ENCODE data around the gene PACS2.
"Not testable (repeated sequence)": the region's sequence is repeated elsewhere in the genome, so short reads cannot be mapped to it uniquely, and the experiment has no call there.

PACS2 gene

DNA sequence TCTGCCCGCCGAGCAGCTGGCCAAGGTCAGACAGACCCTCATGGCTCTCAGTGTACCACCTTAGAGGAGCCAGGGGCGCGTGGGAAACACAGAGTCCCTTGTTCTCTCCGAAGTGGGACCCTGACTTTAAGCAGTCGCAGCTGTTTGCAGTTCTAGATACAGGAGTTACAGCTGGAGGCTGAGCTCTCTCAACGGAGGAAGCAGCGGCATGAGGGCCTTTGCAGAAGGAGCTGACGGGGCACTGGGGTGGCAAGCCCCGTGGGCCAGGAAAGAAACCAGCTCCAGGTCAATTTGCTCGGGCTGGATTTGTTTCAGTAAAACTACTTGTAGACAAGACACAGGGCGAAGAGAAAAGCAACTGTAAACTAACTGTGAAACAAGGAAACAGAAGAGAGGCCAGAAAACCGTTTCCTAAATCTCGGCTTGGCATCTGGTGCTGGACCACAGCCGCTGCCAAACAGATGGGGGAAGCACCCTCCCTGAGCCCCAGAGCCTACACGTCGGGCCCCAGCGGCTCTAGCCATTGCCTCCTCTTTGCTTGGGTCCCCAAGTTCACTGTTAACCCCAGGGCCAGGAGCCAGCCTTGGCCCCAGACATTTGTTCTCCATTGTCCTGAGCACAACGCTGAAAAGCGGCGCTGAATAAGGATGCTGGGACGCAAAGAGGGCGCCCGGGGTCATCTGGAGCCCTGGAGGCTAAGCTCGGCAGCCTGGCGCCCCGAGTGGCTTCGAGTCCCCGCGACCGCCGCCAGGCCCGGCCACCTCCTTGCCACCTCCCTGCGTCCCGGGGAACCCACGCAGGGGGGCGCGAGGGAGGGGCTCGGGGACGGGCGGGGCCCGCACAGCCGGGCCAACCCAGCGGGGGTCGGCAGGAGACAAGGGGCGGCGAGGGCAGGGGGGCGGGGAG is 914 bp upstream of the PACS2 start:
- no peak for DNase-seq (ENCODE audit: low read depth, low spot score)

DNA sequence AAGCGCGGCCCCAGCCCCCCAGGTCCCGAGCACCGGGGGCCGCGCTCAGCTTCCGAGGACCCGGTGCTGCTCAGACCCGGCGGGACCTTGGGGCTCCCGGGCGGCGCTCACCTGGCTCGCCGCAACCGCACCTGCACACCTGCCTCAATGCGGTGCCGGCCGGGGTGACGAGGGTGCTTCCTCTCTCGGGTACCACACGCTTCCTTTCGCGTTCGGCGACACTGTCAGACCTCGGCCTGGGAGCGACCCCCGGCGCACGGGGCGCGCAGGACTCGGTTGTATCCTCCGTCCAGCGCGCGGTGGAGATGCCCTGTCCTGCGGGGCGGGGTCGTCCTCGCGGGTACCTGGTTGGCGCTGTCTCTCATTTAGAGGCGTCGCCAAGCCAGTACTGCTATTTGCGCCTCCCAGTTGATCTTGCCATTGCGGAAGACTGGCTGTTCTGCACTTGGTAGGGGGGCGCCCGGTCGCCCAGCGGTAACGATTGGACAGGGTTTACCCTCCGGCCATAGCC is 718 bp downstream of the PACS2 start:
- DNase-seq (ENCODE audit: low read depth, low spot score): no peak

DNA sequence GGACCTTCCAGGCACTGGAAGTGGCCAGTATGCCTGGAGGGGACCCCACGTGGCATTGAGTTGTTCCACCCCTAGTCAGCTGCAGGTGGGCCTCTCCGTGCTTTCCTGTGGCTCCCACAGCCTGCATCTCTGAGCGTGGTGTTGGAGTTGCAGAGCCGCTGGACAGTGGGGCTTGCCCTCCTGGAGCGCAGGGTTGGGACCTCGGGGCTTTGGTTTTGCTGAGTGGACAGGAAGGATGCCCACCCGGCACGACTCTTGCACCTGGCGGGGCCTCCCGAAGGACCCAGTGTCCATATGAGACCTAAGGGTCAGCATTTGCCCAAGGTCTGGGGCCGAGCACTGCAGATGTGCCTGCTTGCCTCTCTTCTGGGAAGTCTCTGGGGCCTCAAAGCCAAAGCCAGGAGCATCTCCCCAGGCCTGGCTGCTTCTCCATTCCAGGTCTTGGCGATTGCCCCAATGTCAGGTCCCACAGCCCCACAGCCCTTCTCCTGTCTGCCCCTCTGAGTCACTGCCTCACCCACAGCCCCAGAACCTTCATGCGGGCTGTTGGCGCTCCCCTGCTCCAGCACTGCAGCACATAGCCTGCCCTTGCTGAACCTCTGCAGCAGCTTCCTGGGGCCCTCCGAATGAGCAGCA is 1.5 kb downstream of the PACS2 start:
- no peak for DNase-seq (ENCODE audit: low read depth, low spot score)

DNA sequence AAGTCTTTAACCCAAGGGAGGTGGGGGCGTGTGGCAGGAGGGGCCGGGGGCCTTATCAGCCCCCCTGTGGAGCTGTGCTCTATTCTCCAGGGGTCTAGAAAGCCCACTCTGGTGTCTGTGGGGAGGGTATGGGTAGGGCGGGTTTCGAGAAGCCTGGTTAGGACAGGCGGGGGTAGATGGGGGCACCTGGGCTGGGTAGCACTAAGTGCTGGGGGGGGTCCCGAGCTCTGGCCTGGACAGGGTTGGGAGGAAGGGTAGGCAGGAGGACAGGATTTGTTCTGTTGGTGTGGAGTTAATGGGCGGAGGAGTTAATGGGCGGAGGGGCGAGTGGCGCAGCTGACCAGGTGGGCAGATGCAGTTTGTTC is 2.0 kb downstream of the PACS2 start:
- no peak for DNase-seq (ENCODE audit: low read depth, low spot score)

DNA sequence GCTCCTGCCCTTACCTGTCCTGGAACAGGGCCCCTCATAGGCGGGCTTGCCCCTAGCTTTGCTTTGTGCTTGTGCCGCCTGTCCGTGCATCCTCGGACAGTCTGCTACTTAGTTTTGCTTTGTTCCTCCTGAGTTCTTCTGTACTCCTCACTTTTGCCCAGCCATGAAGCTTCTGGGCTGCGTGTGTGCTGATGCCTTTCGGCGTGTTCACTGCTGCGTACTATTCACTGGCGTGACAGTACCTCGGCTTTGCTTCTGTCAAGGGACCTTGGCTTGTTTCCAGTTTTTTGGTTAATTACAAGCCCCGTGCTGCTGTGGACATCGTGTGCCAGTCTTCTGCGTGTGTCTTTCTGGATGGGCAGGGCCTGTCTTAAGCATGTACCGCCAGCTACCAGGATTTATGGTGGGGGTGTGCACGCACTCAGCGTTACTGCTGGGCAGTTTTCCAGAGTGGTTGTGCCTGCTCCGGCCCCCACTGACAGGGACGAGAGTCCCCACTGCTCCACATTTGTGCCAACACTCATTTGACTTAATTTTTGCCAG is 2.5 kb downstream of the PACS2 start:
- no peak for DNase-seq (ENCODE audit: low read depth, low spot score)

DNA sequence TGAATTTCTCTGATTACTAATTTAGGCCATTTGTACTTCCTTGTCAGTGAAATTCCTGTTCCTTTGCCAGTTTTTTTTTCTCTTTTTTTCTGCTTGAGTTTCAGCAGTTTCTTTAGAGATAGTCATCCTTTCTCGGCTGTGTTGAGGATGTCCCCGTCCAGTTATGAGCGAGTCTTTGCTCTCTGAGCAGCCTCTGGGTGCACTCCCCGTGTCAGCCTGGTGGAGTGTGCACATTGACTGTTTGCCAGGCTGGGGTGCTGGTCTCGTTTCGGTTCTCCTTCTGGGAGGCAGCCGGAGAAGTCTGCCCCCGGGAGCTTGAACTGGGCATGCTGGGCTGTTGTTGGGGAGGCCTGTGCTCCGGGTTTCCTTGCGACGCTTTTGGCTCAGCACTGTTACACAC is 3.0 kb downstream of the PACS2 start:
- no peak for DNase-seq (ENCODE audit: low read depth, low spot score)

DNA sequence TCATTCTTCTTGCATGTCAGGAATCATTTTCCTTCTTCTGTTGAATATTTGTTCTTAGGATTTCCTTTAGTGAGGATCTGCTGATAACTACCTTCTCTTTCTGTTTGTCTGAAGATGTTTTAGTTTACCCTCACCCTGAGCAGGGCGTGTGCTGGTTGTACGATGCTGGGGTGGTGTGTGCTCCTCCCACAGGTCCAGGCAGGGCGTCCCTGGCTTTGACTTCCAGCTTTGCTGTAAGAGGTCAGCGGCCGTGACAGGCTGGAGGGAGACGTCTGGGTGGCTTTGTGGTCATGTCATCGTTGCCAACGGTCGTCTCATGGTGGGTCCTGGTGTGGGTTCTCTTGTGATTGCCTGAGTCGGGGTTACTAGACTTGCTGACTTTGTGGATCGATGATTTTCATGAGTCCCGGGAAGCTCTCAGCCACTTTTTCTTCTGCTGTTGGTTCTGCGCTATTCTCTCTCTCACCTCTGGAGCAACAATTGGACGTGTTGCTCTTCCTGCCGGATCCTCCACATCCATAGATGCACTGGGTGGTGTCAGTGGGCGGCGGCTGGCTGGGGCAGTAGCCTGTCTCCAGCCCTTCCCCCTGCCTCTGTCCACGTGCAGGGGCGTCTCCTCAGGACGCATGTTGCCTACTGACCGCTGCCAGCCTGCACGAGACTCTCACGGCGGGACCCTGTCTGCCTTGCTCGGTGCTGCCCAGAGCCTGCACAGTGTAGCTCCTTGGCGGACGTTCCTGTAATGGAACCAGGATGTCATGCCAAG is 8.4 kb downstream of the PACS2 start:
- DNase-seq (ENCODE audit: low read depth, low spot score): no peak

DNA sequence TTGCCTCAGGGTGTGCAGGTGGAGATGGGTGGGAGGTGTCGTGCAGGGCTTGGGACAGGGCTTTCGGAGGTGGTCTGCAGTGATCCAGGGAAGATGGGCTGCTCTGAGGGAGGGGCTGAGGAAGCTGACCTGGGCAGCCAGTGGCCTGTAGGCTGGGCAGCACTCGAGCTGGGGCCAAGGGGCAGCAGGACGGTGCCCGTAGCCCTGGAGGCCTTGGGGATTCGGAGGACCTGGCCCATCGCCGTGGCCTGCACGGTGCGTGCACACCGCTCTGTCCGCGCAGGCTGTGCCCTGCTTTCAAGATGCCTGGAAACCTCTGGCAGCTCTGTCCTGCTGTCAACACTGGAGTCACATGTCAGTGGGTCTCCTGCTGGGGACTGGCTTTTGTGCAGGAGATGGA is 9.1 kb downstream of the PACS2 start:
- no peak for DNase-seq (ENCODE audit: low read depth, low spot score)

DNA sequence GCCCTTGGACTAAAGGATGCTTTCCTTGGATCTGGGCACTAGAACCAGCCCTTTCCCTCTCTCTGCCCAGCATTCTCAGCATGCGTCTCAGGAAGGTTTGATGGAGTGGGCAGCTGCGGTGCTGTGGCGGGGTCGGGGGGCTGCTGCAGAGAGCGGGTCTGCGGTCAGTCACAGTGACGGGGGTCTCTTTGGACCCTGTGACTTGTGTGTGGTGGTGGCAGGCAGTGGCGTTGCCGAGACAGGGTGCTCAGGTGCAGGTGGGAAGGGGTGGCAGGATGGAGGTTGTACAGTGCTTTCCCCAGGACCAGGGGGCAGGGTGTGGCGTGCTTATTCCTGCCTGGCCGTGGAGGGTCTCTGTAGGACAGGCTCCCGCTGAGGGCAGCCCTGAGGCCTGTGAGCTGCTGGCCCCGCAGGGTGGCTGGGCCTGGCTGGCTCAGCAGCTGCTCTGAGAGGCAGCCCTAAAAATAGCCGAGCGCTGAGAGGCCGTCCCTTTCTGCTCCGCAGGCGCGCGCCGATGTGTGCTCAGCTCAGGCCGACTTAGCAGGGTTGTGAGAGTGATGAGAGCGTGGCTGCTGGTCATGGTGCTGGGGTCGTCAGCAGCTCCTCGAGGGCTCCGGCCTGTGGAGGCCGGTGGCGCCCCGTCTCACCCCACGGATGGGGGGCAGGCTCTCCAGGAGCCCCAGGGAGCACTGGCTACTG is 9.7 kb downstream of the PACS2 start:
- DNase-seq (ENCODE audit: low read depth, low spot score): no peak

DNA sequence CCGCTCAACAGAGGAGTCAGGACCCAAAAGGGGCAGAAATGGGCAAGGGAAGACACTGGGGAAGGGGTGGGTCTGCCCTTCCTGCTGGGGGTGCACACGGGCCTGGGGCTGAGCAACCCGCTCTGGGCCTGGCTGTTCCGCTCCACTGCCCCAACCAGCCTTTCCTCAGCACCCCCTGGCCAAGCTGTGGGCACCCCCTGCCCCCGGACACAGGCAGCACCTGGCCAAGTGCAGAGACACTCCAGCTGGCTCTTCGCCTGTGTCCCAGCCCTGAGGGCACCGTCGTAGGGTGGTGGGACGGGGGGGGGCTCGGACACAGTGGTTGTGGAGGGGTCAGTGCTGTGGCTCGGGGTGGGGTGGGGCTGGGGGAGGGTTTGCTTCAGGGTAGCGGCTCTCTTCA is 10.3 kb downstream of the PACS2 start:
- no peak for DNase-seq (ENCODE audit: low read depth, low spot score)

DNA sequence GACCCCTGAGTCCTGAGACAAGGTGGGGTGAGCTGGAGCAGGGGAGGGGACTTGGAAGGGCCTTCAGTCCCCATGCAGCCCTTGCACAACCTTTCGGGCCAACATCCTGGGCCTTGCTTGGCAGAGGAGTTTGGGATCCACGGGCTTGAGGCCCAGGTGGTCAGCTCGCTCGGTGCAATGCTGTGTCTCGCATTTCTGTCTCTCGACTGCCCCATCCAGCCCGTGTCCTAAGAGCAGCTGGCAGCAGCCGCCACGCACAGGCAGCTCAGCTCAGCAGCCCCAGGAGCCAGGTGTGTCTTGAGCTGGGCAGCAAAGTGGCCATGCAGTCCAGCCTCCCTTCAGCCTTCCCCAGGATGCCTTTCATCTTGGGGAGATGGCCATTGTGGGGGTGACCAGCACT is 10.8 kb downstream of the PACS2 start:
- DNase-seq (ENCODE audit: low read depth, low spot score): no peak

DNA sequence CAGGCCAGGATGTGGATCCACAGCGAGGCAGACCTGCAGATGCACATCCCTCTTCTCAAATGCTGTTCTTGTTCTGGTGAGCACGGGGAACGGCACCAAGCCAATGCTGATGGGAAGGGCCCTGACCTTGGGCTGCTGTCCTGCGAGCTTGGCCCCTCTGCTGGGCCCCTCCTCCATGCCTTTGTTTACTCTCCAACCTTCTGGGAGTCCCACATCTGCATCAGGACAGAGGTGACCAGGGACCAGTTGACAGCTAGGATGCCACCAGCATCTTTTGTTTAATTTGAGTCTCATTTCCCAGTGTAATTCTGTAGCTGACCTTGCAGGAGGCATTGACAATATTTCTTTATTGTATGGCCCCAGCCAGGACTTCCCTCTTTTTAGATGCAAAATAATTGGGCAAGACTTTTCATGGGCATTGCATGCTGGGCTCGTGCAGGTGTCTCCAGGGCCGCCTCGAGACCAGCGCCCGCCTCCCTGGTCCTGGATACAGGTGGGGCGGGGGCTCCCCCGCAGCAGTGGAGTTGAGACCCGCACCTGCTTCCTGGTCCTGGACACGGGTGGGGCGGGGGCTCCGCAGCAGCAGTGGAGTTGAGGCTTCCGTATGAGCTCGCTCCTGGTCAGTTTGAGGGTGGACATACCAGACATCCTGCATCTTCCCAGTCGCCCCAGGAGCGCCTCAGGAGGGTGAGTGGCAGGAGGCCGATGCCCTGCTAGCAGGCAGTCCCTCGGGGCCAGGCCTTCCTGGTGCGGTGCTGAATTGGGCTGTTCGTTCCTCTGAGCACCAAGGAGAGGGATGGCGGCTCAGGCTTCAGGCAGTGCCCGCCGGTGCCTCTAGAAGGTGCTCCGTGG is 11.4 kb downstream of the PACS2 start:
- DNase-seq (ENCODE audit: low read depth, low spot score): no peak

DNA sequence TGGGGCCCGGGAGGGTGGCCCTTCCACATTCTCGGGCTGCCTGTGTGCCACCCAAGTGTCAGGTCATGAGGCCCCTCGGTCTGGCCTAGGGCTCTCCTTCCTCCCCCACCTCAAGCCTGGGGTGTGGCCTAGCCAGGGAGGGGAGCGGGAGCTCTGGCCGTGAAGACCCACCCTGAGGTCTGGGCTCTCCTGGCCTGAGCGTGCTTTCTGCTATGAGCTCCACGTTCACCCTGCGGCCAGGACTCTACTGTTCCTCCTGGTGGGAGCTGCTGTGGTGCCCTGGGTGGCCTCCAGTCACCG is 12.0 kb downstream of the PACS2 start:
- no peak for DNase-seq (ENCODE audit: low read depth, low spot score)

DNA sequence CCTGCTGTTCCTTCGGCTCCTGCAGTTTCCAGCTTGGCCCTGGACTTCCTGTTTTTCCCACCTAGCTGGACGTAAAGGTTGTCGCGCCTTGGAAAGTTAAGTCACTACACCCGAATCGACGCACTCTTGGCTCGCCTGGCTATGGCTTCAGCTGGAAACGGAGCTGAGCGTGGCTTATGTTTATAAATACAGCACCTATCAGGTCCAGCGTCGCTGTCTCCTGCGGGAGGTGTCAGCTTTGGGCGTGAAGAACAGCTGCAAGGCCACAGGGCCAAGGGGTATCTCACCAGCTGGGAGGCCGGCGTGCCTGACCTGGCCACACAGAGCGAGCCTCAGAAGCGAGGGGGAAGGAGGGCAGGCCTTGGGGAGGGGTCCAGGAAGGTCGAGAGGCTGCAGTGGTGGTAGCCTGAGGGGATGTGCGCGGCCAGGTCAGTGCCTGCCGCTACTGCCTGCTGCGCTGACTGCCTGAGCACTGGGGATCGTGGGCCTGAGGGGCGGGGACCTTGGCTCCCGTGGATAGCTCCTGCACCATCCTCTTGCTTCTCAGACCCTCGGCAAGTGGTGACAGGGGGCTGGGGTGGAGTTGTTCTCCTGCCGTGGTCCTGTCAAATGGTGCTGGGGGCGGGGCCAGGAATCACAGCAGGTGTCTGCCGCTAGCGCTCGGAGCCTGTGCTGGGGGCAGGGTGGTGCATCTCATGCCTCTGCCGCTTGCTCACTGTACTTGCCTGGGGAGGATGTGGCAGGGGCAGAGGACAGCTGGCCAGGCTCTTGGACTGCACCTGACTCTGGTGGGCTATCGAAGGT is 12.5 kb downstream of the PACS2 start:
- no peak for DNase-seq (ENCODE audit: low read depth, low spot score)

DNA sequence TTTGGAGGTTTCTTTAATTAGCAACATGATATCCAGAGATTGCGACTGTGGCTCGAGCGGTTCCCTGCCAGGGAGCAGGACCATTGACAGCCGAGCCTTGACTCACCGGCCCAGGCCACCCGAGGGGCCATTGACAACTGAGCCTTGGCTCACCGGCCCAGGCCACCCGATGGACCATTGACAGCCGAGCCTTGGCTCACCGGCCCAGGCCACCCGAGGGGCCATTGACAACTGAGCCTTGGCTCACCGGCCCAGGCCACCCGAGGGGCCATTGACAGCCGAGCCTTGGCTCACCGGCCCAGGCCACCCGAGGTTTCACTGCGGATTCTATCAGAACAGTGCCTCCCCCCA is 13.1 kb downstream of the PACS2 start:
- not testable (repeated sequence) for DNase-seq (ENCODE audit: low read depth, low spot score)

DNA sequence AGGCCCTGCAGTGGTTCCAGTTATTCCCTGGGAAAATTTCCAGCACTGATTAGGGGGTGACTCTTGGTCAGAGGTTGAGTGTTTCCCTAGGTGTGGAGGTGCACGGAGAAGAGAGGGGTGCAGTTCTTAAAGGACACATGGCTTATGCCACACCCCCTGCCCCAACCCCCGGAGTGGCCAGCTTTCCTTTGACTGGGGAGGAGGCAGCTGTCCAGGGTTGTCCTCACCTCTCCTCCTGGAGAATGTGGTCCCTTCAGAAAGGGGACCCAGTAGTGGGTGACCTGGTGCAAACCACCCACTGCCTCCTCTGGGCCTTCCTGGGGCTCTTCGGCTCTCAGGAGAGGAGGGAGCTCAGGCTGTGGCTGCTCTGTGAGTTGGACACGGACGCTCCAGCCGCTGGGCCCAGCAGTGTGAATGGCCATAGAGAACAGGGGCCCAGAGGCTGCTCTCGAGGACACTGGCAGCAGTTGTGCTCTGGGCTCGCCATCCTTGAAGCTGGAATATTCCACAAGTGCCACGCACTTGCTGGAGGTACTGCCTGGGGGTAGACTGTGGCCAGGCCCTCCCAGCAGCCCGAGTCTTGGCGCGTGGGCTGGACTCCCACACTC is 13.6 kb downstream of the PACS2 start:
- no peak for DNase-seq (ENCODE audit: low read depth, low spot score)

DNA sequence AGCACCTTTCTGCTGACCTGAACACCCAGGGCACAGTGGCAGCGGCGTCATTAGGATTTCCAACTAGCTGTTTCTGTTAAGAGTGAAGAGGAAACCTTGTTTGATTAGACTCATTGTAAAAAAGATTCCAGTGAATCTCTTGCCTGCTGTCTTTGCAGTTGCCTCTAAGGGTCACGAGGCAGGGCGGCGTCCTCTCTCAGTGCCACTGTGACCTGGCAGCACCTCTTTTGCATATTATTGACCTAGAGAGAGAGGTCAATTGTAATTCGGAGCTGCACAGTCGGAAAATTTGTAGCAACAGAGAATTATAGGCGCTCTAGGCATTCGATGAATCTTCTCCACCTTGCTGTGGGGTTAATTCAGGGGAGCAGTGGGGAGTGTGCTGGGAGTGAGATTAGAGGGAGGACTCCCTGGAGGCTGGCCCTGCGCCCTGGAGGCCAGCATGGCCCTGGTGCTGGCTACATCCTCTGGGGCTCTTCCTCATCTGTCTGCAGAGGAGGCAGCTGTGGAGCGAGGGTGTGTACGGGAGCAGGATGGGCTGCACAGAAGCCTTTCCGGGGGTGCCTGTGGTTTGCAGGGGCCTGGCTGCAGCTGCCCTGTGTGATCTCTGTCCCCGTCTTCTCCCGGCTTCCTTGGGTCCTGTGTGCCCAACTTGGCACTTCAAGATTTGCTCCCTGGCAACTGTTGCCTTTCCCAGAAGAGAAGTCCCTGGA is 14.3 kb downstream of the PACS2 start:
- no peak for DNase-seq (ENCODE audit: low read depth, low spot score)

DNA sequence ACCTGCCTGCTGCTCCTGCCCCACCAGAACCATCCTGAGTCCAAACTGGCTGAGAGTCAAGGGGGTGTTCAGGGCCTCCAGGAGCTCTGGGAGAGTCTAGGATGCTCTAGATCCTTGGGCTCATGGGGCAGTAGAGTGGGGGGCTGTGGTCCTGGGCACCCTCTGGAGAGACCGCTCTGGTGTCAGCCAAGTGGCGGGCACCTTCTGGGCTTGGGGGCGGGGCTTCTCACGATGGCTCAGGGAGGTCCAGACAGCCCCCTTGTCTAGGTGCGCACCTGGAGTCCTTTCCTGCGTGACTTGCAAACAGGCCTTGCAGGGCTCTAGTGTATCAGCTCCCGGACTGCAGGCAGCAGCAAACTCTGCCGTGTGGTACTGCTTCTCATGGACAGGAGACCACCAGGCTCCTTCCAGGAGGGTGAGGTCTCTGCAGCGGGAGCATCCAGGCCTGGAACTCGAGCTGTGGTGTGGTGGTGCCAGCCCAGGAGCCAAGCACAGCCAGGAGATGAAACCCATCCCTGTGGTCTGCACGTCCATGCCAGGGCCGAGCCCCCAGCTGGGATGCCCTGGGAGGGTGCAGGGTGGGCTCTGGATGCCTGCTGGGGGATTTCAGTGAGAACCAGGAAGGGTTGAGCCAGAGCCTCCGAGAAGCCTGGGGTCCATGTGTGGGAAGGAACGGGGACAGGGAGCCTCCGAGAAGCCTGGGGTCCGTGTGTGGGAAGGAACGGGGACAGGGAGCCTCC is 15.0 kb downstream of the PACS2 start:
- no peak for DNase-seq (ENCODE audit: low read depth, low spot score)
